ENCODE measurements around the gene BCOR.

Gene BCOR

GRCh38 chrX:40140706-40141499, 43.1 kb upstream of the BCOR start:
- Histone ChIP-seq H3K9ac (ENCODE audit: low read depth, low read length) (no peak overlapping the region), H3K27ac (ENCODE audit: low read length) (no peak overlapping the region), H3K9me3 (ENCODE audit: insufficient read depth, low read length, severe bottlenecking) (no peaks in the 10 kb centered on the region), H3K79me2 (ENCODE audit: insufficient read depth, low read length) (peaks cover 79% of the 10 kb centered on the region), H3K27me3 (ENCODE audit: insufficient read depth, low read length, poor library complexity) (no peaks in the 10 kb centered on the region), H2AFZ (ENCODE audit: low read depth, low read length) (no peak overlapping the region), H3K4me1 (ENCODE audit: insufficient read depth, low read length) (peaks cover 13% of the 10 kb centered on the region), H3K4me2 (ENCODE audit: insufficient read depth, low read length) (no peak overlapping the region), H3K36me3 (ENCODE audit: insufficient read depth, low read length) (no peaks in the 10 kb centered on the region), H4K20me1 (ENCODE audit: insufficient read depth, low read length) (no peaks in the 10 kb centered on the region; the same call in 1 of the 2 replicates), H3K4me3 (ENCODE audit: low read depth in 1 of 2, low read length in 2 of 2) (no peak overlapping the region)
- no peak for ATAC-seq (ENCODE audit: insufficient read depth, low read depth)
- TF ChIP-seq EZH2 (IDR thresholded peaks at IDR 0.05; ENCODE audit: borderline replicate concordance, low read depth, low read length, severe bottlenecking) (no peak), CTCF (IDR thresholded peaks at IDR 0.05; ENCODE audit: borderline replicate concordance, extremely low read depth, low read length, poor library complexity, severe bottlenecking) (no peak)
- no peak for DNase-seq

- Histone ChIP-seq H3K4me1 (ENCODE audit: insufficient read depth, low read length) (peaks cover 5% of the 10 kb centered on the region; the same call in 1 of the 2 replicates), H2AFZ (ENCODE audit: low read depth, low read length) (no peak overlapping the region), H4K20me1 (ENCODE audit: insufficient read depth, low read length) (peaks cover 7% of the 10 kb centered on the region; the same call in 1 of the 2 replicates), H3K9ac (ENCODE audit: low read depth, low read length) (no peak overlapping the region), H3K27me3 (ENCODE audit: insufficient read depth, low read length, poor library complexity) (no peaks in the 10 kb centered on the region), H3K9me3 (ENCODE audit: insufficient read depth, low read length, severe bottlenecking) (no peaks in the 10 kb centered on the region), H3K79me2 (ENCODE audit: insufficient read depth, low read length) (peaks cover 57% of the 10 kb centered on the region), H3K4me3 (ENCODE audit: low read depth in 1 of 2, low read length in 2 of 2) (no peak overlapping the region), H3K27ac (ENCODE audit: low read length) (no peak overlapping the region), H3K4me2 (ENCODE audit: insufficient read depth, low read length) (no peak overlapping the region), H3K36me3 (ENCODE audit: insufficient read depth, low read length) (no peaks in the 10 kb centered on the region)
- DNase-seq (no peak), ATAC-seq (ENCODE audit: insufficient read depth, low read depth) (no peak)
- TF ChIP-seq EZH2 (IDR thresholded peaks at IDR 0.05; ENCODE audit: borderline replicate concordance, low read depth, low read length, severe bottlenecking) (no peak), CTCF (IDR thresholded peaks at IDR 0.05; ENCODE audit: borderline replicate concordance, extremely low read depth, low read length, poor library complexity, severe bottlenecking) (no peak)
Measured at GRCh38 chrX:40132751-40133150, 35.0 kb upstream of the BCOR start.

GRCh38 chrX:40131654-40132337, 34.0 kb upstream of the BCOR start:
- Histone ChIP-seq H3K27me3 (ENCODE audit: insufficient read depth, low read length, poor library complexity) (no peaks in the 10 kb centered on the region), H3K4me3 (ENCODE audit: low read depth in 1 of 2, low read length in 2 of 2) (no peak overlapping the region), H2AFZ (ENCODE audit: low read depth, low read length) (no peak overlapping the region), H3K4me1 (ENCODE audit: insufficient read depth, low read length) (peaks cover 12% of the 10 kb centered on the region), H3K9ac (ENCODE audit: low read depth, low read length) (no peak overlapping the region), H3K36me3 (ENCODE audit: insufficient read depth, low read length) (no peaks in the 10 kb centered on the region), H4K20me1 (ENCODE audit: insufficient read depth, low read length) (peaks cover 7% of the 10 kb centered on the region; the same call in 1 of the 2 replicates), H3K27ac (ENCODE audit: low read length) (peak overlapping the region; percentile 27), H3K79me2 (ENCODE audit: insufficient read depth, low read length) (peaks cover 48% of the 10 kb centered on the region), H3K4me2 (ENCODE audit: insufficient read depth, low read length) (no peak overlapping the region), H3K9me3 (ENCODE audit: insufficient read depth, low read length, severe bottlenecking) (no peaks in the 10 kb centered on the region)
- TF ChIP-seq CTCF (IDR thresholded peaks at IDR 0.05; ENCODE audit: borderline replicate concordance, extremely low read depth, low read length, poor library complexity, severe bottlenecking) = no peak
- TF ChIP-seq EZH2 (IDR thresholded peaks at IDR 0.05; ENCODE audit: borderline replicate concordance, low read depth, low read length, severe bottlenecking) = no peak
- ATAC-seq (ENCODE audit: insufficient read depth, low read depth) (no peak), DNase-seq (no peak)

Measured in DND-41 (cell line).